Left ventricle myocardium superior (tissue), 1 donor: ENCODE results near the gene SDCBP2. TPM values are rescaled to one million over a fixed set of nuclear protein-coding genes. Genes with fewer than 3 reads are reported as not detected.

Source experiments
- ATAC-seq: fragments of 200-7000 bp; cut with Tn5 transposase; one replicate; pipeline ENCODE4 v1.9.1; 2020; ENCODE audit warnings: mild to moderate bottlenecking, moderate library complexity
- DNase-seq: peaks from one replicate; pipeline ENCODE4 v3.0.0-alpha.2; 2020
- intact Hi-C: fragments of 100-400 bp; cut with micrococcal nuclease; formaldehyde crosslinking; loops from one replicate; pipeline ENCODE4 v1.11.0; 2022
- total RNA-seq: library from RNA; stranded (reverse); fragmentation: NEBNext Ultra II Directional; extraction: Animal tissue kit (Norgen Biotek cat#: 25700); gene quantifications from one replicate; pipeline ENCODE4 v1.2.1, GENCODE V29; 2021
- donor health status: DM: no; HTN: yes; CAD: no; lungs with severe emphysema.

Gene SDCBP2
- total RNA-seq, 1 donor from 2014 or later = 1.5 TPM

- ATAC-seq = no peak
- intact Hi-C loops = no loop called here
Observed at GRCh38 chr20:1320902-1321653, 7.9 kb downstream of the SDCBP2 start.

GRCh38 chr20:1320016-1320415 lies 8.9 kb downstream of the SDCBP2 start:
- intact Hi-C loops = no loop called here
- ATAC-seq = no peak
- DNase-seq = peak; percentile 12

More at GRCh38 chr20:1320902-1321653, 7.9 kb downstream of the SDCBP2 start:
- DNase-seq = peak; percentile 26

GRCh38 chr20:1319462-1319861 lies 9.5 kb downstream of the SDCBP2 start:
- DNase-seq = peak; percentile 15
- intact Hi-C loops = no loop called here
- no peak for ATAC-seq

GRCh38 chr20:1319051-1319450 lies 9.9 kb downstream of the SDCBP2 start:
- DNase-seq (no peak), ATAC-seq (no peak)
- intact Hi-C loops = no loop called here

GRCh38 chr20:1317545-1318255 lies 11.2 kb downstream of the SDCBP2 start:
- intact Hi-C loops = no loop called here
- ATAC-seq (no peak), DNase-seq (peak; percentile 12)

- intact Hi-C loops = no loop called here
- no peak for ATAC-seq
- DNase-seq = no peak
Observed at GRCh38 chr20:1315804-1316203, 13.1 kb downstream of the SDCBP2 start.

- intact Hi-C loops = loop anchor here (2.0 kb wide), 1 partner anchor 123 kb away; no protein-coding TSS in a partner anchor
- peak; percentile 95 for ATAC-seq
Observed at GRCh38 chr20:1313236-1313964, 15.5 kb downstream of the SDCBP2 start.

GRCh38 chr20:1312904-1313235 lies 16.1 kb downstream of the SDCBP2 start:
- no peak for DNase-seq
- no peak for ATAC-seq
- intact Hi-C loops = loop anchor here (2.0 kb wide), 1 partner anchor 124 kb away; no protein-coding TSS in a partner anchor

More at GRCh38 chr20:1313236-1313964, 15.5 kb downstream of the SDCBP2 start:
- DNase-seq = peak; percentile 86

GRCh38 chr20:1312308-1312707 lies 16.6 kb downstream of the SDCBP2 start:
- DNase-seq (no peak), ATAC-seq (no peak)
- intact Hi-C loops = loop anchor here (2.0 kb wide), 1 partner anchor 124 kb away; no protein-coding TSS in a partner anchor

- intact Hi-C loops = no loop called here
- no peak for DNase-seq
- no peak for ATAC-seq
Observed at GRCh38 chr20:1310506-1311190, 18.3 kb downstream of the SDCBP2 start.

- DNase-seq = no peak
- ATAC-seq = no peak
- intact Hi-C loops = no loop called here
Observed at GRCh38 chr20:1310071-1310470, 18.9 kb downstream of the SDCBP2 start.

GRCh38 chr20:1309439-1309847 lies 19.5 kb downstream of the SDCBP2 start:
- ATAC-seq (no peak), DNase-seq (no peak)
- intact Hi-C loops = no loop called here

- intact Hi-C loops = no loop called here
- no peak for DNase-seq
- no peak for ATAC-seq
Observed at GRCh38 chr20:1308702-1309095, 20.2 kb downstream of the SDCBP2 start.

GRCh38 chr20:1308067-1308701 lies 20.8 kb downstream of the SDCBP2 start:
- DNase-seq (no peak), ATAC-seq (no peak)
- intact Hi-C loops = no loop called here

- intact Hi-C loops = no loop called here
- DNase-seq (no peak), ATAC-seq (no peak)
Observed at GRCh38 chr20:1307571-1307971, 21.4 kb downstream of the SDCBP2 start.

- intact Hi-C loops = no loop called here
- DNase-seq = no peak
- ATAC-seq = no peak
Observed at GRCh38 chr20:1307171-1307570, 21.8 kb downstream of the SDCBP2 start.

GRCh38 chr20:1306316-1307135 lies 22.4 kb downstream of the SDCBP2 start:
- ATAC-seq (no peak), DNase-seq (no peak)

GRCh38 chr20:1305712-1306111 lies 23.2 kb downstream of the SDCBP2 start:
- ATAC-seq = no peak

More at GRCh38 chr20:1306316-1307135, 22.4 kb downstream of the SDCBP2 start:
- intact Hi-C loops = no loop called here

More at GRCh38 chr20:1305712-1306111, 23.2 kb downstream of the SDCBP2 start:
- no peak for DNase-seq
- intact Hi-C loops = no loop called here
